Keratinocyte (primary cell): Measurements from ENCODE around the gene AEN. TPM values are rescaled to one million over a fixed set of nuclear protein-coding genes. Genes with fewer than 3 reads are reported as not detected.

Experiments used
- DNase-seq: peaks from one replicate; pipeline ENCODE4 v3.0.0-alpha.2; 2011; ENCODE audit warnings: low read depth, missing footprints, low spot score
- FAIRE-seq: peaks from 2 replicates; lab custom pipeline; 2011; peaks lifted over from hg19 to GRCh38; lab: Jason Lieb, UNC
- H2AFZ ChIP-seq: 2 replicates; pipeline ENCODE4 v1.6.0; 2012; ENCODE audit warnings: low read length, control low read depth, inconsistent platforms; ENCODE audit not compliant: control insufficient read depth
- H3K27ac ChIP-seq: 2 replicates; pipeline ENCODE4 v1.5.1; 2011; ENCODE audit warnings: low read length; ENCODE audit not compliant: control insufficient read depth, insufficient read depth
- H3K27me3 ChIP-seq: 3 replicates; pipeline ENCODE4 v1.6.0; 2011; ENCODE audit warnings: low read length; ENCODE audit not compliant: control insufficient read depth, insufficient read depth; ENCODE audit errors: extremely low read depth
- H3K36me3 ChIP-seq, 2 experiments: 2 replicates in 1 of 2; 3 replicates in 1 of 2; pipeline ENCODE4 v1.5.1; 2011; ENCODE audit warnings: low read length in 2 of 2, mild to moderate bottlenecking in 1 of 2; ENCODE audit not compliant: control insufficient read depth in 2 of 2, insufficient read depth in 2 of 2; ENCODE audit errors: extremely low read depth in 1 of 2
- H3K4me1 ChIP-seq: 3 replicates; pipeline ENCODE4 v1.5.1; 2011; ENCODE audit warnings: low read length; ENCODE audit not compliant: control insufficient read depth, insufficient read depth; ENCODE audit errors: extremely low read depth
- H3K4me2 ChIP-seq: 3 replicates; pipeline ENCODE4 v1.6.0; 2011; ENCODE audit warnings: low read depth, low read length; ENCODE audit not compliant: control insufficient read depth, insufficient read depth; ENCODE audit errors: extremely low read depth
- H3K4me3 ChIP-seq, 3 experiments: fragments of 200-600 bp in 1 of 3; sonication (generic) in 1 of 3; 2 replicates in 2 of 3; 3 replicates in 1 of 3; pipeline ENCODE4 v1.5.1; 2011 to 2016; ENCODE audit warnings: low read length in 3 of 3, mild to moderate bottlenecking in 3 of 3, control low read depth in 2 of 3, inconsistent platforms in 1 of 3, low read depth in 1 of 3, mixed read lengths in 1 of 3, mixed run types in 1 of 3, moderate library complexity in 1 of 3; ENCODE audit not compliant: control insufficient read depth in 2 of 3, insufficient read depth in 2 of 3; ENCODE audit errors: extremely low read depth in 1 of 3
- H3K79me2 ChIP-seq: 2 replicates; pipeline ENCODE4 v1.6.0; 2012; ENCODE audit warnings: low read length; ENCODE audit not compliant: control insufficient read depth, insufficient read depth
- H3K9ac ChIP-seq: 3 replicates; pipeline ENCODE4 v1.6.0; 2011; ENCODE audit warnings: low read length; ENCODE audit not compliant: control insufficient read depth, insufficient read depth; ENCODE audit errors: extremely low read depth
- H3K9me1 ChIP-seq: 3 replicates; pipeline ENCODE4 v1.6.0; 2011; ENCODE audit warnings: low read length; ENCODE audit not compliant: control insufficient read depth, insufficient read depth; ENCODE audit errors: extremely low read depth
- H3K9me3 ChIP-seq: 2 replicates; pipeline ENCODE4 v1.5.1; 2012; ENCODE audit warnings: low read depth, low read length; ENCODE audit not compliant: control insufficient read depth
- H4K20me1 ChIP-seq: 3 replicates; pipeline ENCODE4 v1.6.0; 2011; ENCODE audit warnings: low read length; ENCODE audit not compliant: control insufficient read depth, insufficient read depth; ENCODE audit errors: extremely low read depth
- CTCF ChIP-seq, 3 experiments: IDR thresholded peaks in 1 of 3; conservative IDR thresholded peaks in 1 of 3; optimal IDR thresholded peaks in 1 of 3; 2 replicates in 2 of 3; 3 replicates in 1 of 3; pipeline versions ENCODE3 to v1.5.1; 2011; ENCODE audit warnings: low read length in 3 of 3, mild to moderate bottlenecking in 3 of 3, moderate library complexity in 2 of 3, control low read depth in 1 of 3, inconsistent platforms in 1 of 3; ENCODE audit not compliant: insufficient read depth in 2 of 3; ENCODE audit errors: extremely low read depth in 1 of 3
- EZH2 ChIP-seq: IDR thresholded peaks from one replicate; pipeline ENCODE4 v1.6.1; 2012; ENCODE audit warnings: inconsistent platforms, mild to moderate bottlenecking, low read length, moderate library complexity
- dilution Hi-C: fragments of 300-500 bp; cut with MboI; formaldehyde crosslinking; loops from one replicate; pipeline ENCODE4 v1.7.0; 2020; ENCODE audit warnings: low sequenced_read_pairs; ENCODE audit not compliant: extremely low pct_ligation_motif_present
- polyA plus RNA-seq, 5 experiments: library from polyadenylated mRNA; depleted of rRNA in 3 of 5; stranded (reverse) in 3 of 5; stranded (forward) in 1 of 5; unstranded in 1 of 5; fragments of >200 nt; gene quantifications; 1 replicate in 1 of 5; 2 replicates in 3 of 5; 3 replicates in 1 of 5; pipeline versions ENCODE4 v1.2.1 to v1.2.3, GENCODE V29; 2011 to 2012; ENCODE audit warnings: missing spikeins in 2 of 5, low read depth in 1 of 5, low replicate concordance in 1 of 5

AEN gene
- polyA plus RNA-seq, 1 donor (not counting 4 experiments of a cell fraction or from before 2014, with no cell fraction given) = 27.5 TPM

- Histone ChIP-seq H3K4me2 (peak overlapping the region; percentile 65), H3K27me3 (no peaks in the 10 kb centered on the region), H3K36me3 (no peaks in the 10 kb centered on the region), H3K4me1 (peaks cover 41% of the 10 kb centered on the region), H2AFZ (no peak overlapping the region), H3K9me1 (no peaks in the 10 kb centered on the region), H4K20me1 (no peaks in the 10 kb centered on the region), H3K27ac (peak overlapping the region; percentile 77), H3K9ac (peak overlapping the region; percentile 60), H3K9me3 (no peaks in the 10 kb centered on the region), H3K4me3 (no peak overlapping the region), H3K79me2 (no peaks in the 10 kb centered on the region)
- dilution Hi-C loops = no loop called here
- FAIRE-seq (no peak), DNase-seq (no peak)
- TF ChIP-seq EZH2 = no peak
- no peak for TF ChIP-seq CTCF (optimal IDR thresholded peaks at IDR 0.05 in 1 of 3, IDR thresholded peaks at IDR 0.05 in 1 of 3, conservative IDR thresholded peaks at IDR 0.05 in 1 of 3; ENCODE audit: extremely low read depth in 1 of 3, insufficient read depth in 2 of 3, low read length in 3 of 3)
Observed at GRCh38 chr15:88648357-88649214, 27.4 kb downstream of the AEN start.

GRCh38 chr15:88649286-88649733 lies 28.2 kb downstream of the AEN start:
- TF ChIP-seq CTCF (optimal IDR thresholded peaks at IDR 0.05 in 1 of 3, IDR thresholded peaks at IDR 0.05 in 1 of 3, conservative IDR thresholded peaks at IDR 0.05 in 1 of 3; ENCODE audit: extremely low read depth in 1 of 3, insufficient read depth in 2 of 3, low read length in 3 of 3) = no peak
- TF ChIP-seq EZH2 = no peak
- Histone ChIP-seq H3K79me2 (no peaks in the 10 kb centered on the region), H3K27ac (peak overlapping the region; percentile 77), H3K9me1 (no peaks in the 10 kb centered on the region), H3K4me3 (no peak overlapping the region), H4K20me1 (no peaks in the 10 kb centered on the region), H3K4me2 (peak overlapping the region; percentile 65), H3K27me3 (no peaks in the 10 kb centered on the region), H3K36me3 (no peaks in the 10 kb centered on the region), H3K9me3 (no peaks in the 10 kb centered on the region), H3K4me1 (peaks cover 42% of the 10 kb centered on the region), H2AFZ (no peak overlapping the region), H3K9ac (peak overlapping the region; percentile 60)
- FAIRE-seq (peak; percentile 86), DNase-seq (peak; percentile 91)
- dilution Hi-C loops = no loop called here
